PC-3 (cell line): ENCODE data around the gene MPST. TPM values are rescaled to one million over a fixed set of nuclear protein-coding genes. Genes with fewer than 3 reads are reported as not detected.

ENCODE experiments used
- ATAC-seq: fragments of 200-7000 bp; cut with Tn5 transposase; 2 replicates; pipeline ENCODE4 v1.9.1; 2020; ENCODE audit warnings: mild to moderate bottlenecking, moderate library complexity
- BruUV-seq: library from RNA; stranded (reverse); fragments of 400-500 nt; replicated peaks from 2 replicates; lab custom pipeline; 2021; lab: Mats Ljungman, UMichigan
- CTCF ChIA-PET: fragments of 300-600 bp; sonication (Branson Sonifier 250); formaldehyde crosslinking; loops from one replicate; lab custom pipeline; 2022; ENCODE audit warnings: antibody characterized with exemption; lab: Charles Lee
- POLR2A ChIA-PET: fragments of 300-600 bp; sonication (Branson Sonifier 250); formaldehyde crosslinking; loops from one replicate; lab custom pipeline; 2022; ENCODE audit warnings: antibody characterized with exemption; ENCODE audit not compliant: unreplicated experiment; lab: Charles Lee
- DNase-seq: peaks from one replicate; pipeline ENCODE4 v3.0.0-alpha.2; 2015
- H2AFZ ChIP-seq: fragments of 300-600 bp; sonication (generic); 2 replicates; pipeline ENCODE4 v1.6.0; 2016; ENCODE audit warnings: antibody characterized with exemption, low read length
- H3F3A ChIP-seq: fragments of 300-600 bp; sonication (generic); one replicate; pipeline ENCODE4 v1.6.0; 2017; ENCODE audit warnings: antibody characterized with exemption, low read length, control low read depth, mild to moderate bottlenecking; ENCODE audit not compliant: unreplicated experiment
- H3K27ac ChIP-seq: fragments of 300-600 bp; sonication (generic); 2 replicates; pipeline ENCODE4 v1.5.1; 2016; ENCODE audit warnings: mild to moderate bottlenecking, low read length
- H3K27me3 ChIP-seq: fragments of 300-600 bp; sonication (generic); 2 replicates; pipeline ENCODE4 v1.6.1; 2016; ENCODE audit warnings: low read length, mixed read lengths
- H3K36me3 ChIP-seq: fragments of 300-600 bp; sonication (generic); 2 replicates; pipeline ENCODE4 v1.6.1; 2016; ENCODE audit warnings: low read depth, mixed run types, low read length, mixed read lengths
- H3K4me1 ChIP-seq: fragments of 300-600 bp; sonication (generic); 2 replicates; pipeline ENCODE4 v1.5.1; 2016; ENCODE audit warnings: low read length; ENCODE audit not compliant: insufficient read depth
- H3K4me2 ChIP-seq: fragments of 300-600 bp; sonication (generic); 2 replicates; pipeline ENCODE4 v1.6.0; 2016; ENCODE audit warnings: low read length
- H3K4me3 ChIP-seq: fragments of 300-600 bp; sonication (generic); 2 replicates; pipeline ENCODE4 v1.5.1; 2016; ENCODE audit warnings: mild to moderate bottlenecking, low read length, mixed read lengths
- H3K79me2 ChIP-seq: fragments of 300-600 bp; sonication (generic); 2 replicates; pipeline ENCODE4 v1.6.1; 2017; ENCODE audit warnings: low read length, mixed read lengths
- H3K9ac ChIP-seq: fragments of 300-600 bp; sonication (generic); 2 replicates; pipeline ENCODE4 v1.6.0; 2016; ENCODE audit warnings: mild to moderate bottlenecking, low read length
- H3K9me2 ChIP-seq: fragments of 300-600 bp; sonication (generic); replicated peaks from 2 replicates; pipeline ENCODE4 v1.6.1; 2016; ENCODE audit warnings: mixed run types, low read length, mixed read lengths
- H3K9me3 ChIP-seq: fragments of 300-600 bp; sonication (generic); 2 replicates; pipeline ENCODE4 v1.6.1; 2016; ENCODE audit warnings: low read length, mixed read lengths
- H4K20me1 ChIP-seq: fragments of 300-600 bp; sonication (generic); 2 replicates; pipeline ENCODE4 v1.6.1; 2016; ENCODE audit warnings: low read length, mixed read lengths
- EZH2 ChIP-seq: fragments of 300-600 bp; sonication (generic); IDR thresholded peaks from one replicate; pipeline ENCODE4 v1.6.1; 2017; ENCODE audit warnings: antibody characterized with exemption, mild to moderate bottlenecking, low read length; ENCODE audit not compliant: unreplicated experiment
- EZH2phosphoT487 ChIP-seq: fragments of 300-600 bp; sonication (generic); IDR thresholded peaks from 2 replicates; pipeline ENCODE4 v1.6.1; 2018; ENCODE audit warnings: mild to moderate bottlenecking, antibody characterized with exemption, low read length, borderline replicate concordance
- intact Hi-C: fragments of 100-400 bp; cut with micrococcal nuclease; formaldehyde crosslinking; loops from 2 replicates; pipeline ENCODE4 v1.9.0; 2023
- total RNA-seq: library from RNA; depleted of rRNA; stranded (reverse); fragments of >200 nt; gene quantifications from 2 replicates; pipeline ENCODE4 v1.2.3, GENCODE V29; 2014
- TF ChIP-seq, protein P1 (sequence below): fragments of 300-600 bp; sonication (generic); conservative IDR thresholded peaks from 2 replicates; pipeline ENCODE4 v1.5.1; 2017; ENCODE audit warnings: antibody characterized with exemption, low read depth, mild to moderate bottlenecking, low read length

The MPST gene
- total RNA-seq, 1 experiment from 2014 or later: 97.0 TPM

DNA sequence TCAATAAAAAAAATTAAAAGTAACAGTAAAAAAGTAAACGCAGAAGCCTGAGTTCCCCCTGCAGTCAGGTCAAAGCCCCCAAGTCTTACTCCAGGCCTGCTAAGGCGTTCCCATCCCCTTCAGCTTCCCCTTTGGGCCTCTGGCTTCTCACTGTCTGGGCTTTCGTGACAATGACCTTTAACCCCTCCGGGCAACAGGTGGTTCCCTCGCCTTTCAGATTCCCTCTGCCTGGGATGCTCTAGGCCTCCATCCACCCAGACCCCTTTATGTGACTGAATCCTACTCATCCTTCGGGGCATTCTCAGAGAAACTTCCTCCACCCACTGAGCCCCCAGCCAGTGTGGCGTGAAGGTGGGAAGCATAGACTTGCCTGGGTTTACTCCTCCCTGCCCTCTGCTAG is 8.0 kb downstream of the MPST start:
- Histone ChIP-seq H3K4me1 (peaks cover 10% of the 10 kb centered on the region), H3K9me3 (no peaks in the 10 kb centered on the region), H4K20me1 (no peaks in the 10 kb centered on the region), H3K4me2 (no peak overlapping the region), H3F3A (no peaks in the 10 kb centered on the region), H3K27ac (no peak overlapping the region), H3K36me3 (no peaks in the 10 kb centered on the region), H3K27me3 (no peaks in the 10 kb centered on the region), H3K79me2 (no peaks in the 10 kb centered on the region), H3K4me3 (no peak overlapping the region), H3K9me2 (no peaks in the 10 kb centered on the region), H3K9ac (no peak overlapping the region), H2AFZ (no peak overlapping the region)
- DNase-seq (no peak), ATAC-seq (no peak)
- intact Hi-C loops: no loop called here
- POLR2A ChIA-PET: no interaction called here
- TF ChIP-seq EZH2 (no peak), EZH2phosphoT487 (no peak)
- TF ChIP-seq, protein P1, sequence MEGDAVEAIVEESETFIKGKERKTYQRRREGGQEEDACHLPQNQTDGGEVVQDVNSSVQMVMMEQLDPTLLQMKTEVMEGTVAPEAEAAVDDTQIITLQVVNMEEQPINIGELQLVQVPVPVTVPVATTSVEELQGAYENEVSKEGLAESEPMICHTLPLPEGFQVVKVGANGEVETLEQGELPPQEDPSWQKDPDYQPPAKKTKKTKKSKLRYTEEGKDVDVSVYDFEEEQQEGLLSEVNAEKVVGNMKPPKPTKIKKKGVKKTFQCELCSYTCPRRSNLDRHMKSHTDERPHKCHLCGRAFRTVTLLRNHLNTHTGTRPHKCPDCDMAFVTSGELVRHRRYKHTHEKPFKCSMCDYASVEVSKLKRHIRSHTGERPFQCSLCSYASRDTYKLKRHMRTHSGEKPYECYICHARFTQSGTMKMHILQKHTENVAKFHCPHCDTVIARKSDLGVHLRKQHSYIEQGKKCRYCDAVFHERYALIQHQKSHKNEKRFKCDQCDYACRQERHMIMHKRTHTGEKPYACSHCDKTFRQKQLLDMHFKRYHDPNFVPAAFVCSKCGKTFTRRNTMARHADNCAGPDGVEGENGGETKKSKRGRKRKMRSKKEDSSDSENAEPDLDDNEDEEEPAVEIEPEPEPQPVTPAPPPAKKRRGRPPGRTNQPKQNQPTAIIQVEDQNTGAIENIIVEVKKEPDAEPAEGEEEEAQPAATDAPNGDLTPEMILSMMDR: no peak
- CTCF ChIA-PET: no interaction called here
- no TSS peak for BruUV-seq

DNA sequence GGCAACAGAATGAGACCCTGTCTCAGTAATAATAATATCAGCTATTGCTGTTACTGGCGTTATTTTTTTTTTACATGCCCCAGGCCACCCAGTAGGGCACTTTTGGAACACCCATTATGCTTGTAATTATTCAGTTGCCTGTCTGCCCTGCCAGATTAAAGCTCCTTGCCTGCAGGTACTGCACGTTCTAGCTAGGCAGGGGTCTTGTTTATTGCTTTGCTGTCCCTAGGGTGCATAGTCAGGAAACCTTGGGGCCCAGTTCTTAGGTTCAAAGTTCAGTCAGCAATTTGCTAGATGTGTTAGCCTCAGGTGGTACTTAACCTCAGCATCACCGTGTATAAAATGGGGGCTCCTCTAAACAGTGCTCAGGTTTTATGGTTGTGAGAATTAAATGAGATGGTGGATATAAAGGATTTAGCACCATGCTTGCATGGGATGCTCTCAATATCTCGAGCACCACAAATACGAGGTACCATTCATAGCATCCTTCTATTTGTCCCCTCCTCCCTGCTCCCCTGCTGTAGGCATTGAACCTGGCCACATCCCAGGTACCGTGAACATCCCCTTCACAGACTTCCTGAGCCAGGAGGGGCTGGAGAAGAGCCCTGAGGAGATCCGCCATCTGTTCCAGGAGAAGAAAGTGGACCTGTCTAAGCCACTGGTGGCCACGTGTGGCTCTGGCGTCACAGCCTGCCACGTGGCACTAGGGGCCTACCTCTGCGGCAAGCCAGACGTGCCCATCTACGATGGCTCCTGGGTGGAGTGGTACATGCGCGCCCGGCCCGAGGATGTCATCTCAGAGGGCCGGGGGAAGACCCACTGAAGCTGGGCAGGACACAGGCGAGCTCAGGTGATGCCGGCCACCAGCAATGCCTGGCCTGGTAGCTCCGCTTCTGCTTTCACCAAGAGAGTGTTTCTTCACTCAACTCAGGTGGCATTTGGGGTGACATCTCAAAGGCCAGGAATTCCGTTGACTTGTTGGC is 9.4 kb downstream of the MPST start:
- ATAC-seq (no peak), DNase-seq (no peak)
- Histone ChIP-seq H4K20me1 (no peaks in the 10 kb centered on the region), H3K79me2 (no peaks in the 10 kb centered on the region), H3K4me2 (no peak overlapping the region), H3K9me3 (no peaks in the 10 kb centered on the region), H3K9ac (no peak overlapping the region), H3K4me1 (peaks cover 23% of the 10 kb centered on the region), H3K27ac (no peak overlapping the region), H3K4me3 (no peak overlapping the region), H3K9me2 (no peaks in the 10 kb centered on the region), H3K27me3 (no peaks in the 10 kb centered on the region), H3F3A (no peaks in the 10 kb centered on the region), H2AFZ (no peak overlapping the region), H3K36me3 (no peaks in the 10 kb centered on the region)
- intact Hi-C loops: no loop called here
- TF ChIP-seq, protein P1: no peak
- TF ChIP-seq EZH2phosphoT487: no peak
- TF ChIP-seq EZH2: no peak
- CTCF ChIA-PET: no interaction called here
- no TSS peak for BruUV-seq
- POLR2A ChIA-PET: interaction anchor here (0.6 kb wide), 1 partner anchor 63 kb away, joined by 5 read pairs; no protein-coding TSS in a partner anchor
